Upper lobe of left lung (tissue), 6 donors: Measurements from ENCODE around the gene KCNG2. TPM values are rescaled to one million over a fixed set of nuclear protein-coding genes. Genes with fewer than 3 reads are reported as not detected.

Experiments used
- ATAC-seq, 2 donors: fragments of 200-7000 bp; cut with Tn5 transposase; one replicate each; pipeline ENCODE4 v1.9.1; 2022; ENCODE audit warnings: mild to moderate bottlenecking in 2 of 2, moderate library complexity in 2 of 2; ENCODE audit not compliant: low FRiP score in 2 of 2
- DNase-seq, 2 donors: peaks; one replicate each; pipeline ENCODE4 v3.0.0-alpha.2; 2019 to 2020
- H3K27ac ChIP-seq, 4 donors: fragments of 200-600 bp; sonication (generic); one replicate each; pipeline ENCODE4 v1.5.1; 2016 to 2019
- H3K27me3 ChIP-seq, 4 donors: fragments of 200-600 bp; sonication (generic); one replicate each; pipeline ENCODE4 v1.5.1; 2017 to 2019
- H3K36me3 ChIP-seq, 4 donors: fragments of 200-600 bp; sonication (generic); one replicate each; pipeline ENCODE4 v1.5.1; 2016 to 2019
- H3K4me1 ChIP-seq, 4 donors: fragments of 200-600 bp; sonication (generic); one replicate each; pipeline ENCODE4 v1.5.1; 2018 to 2019
- H3K4me3 ChIP-seq, 4 donors: fragments of 200-600 bp; sonication (generic); one replicate each; pipeline ENCODE4 v1.5.1; 2017 to 2019; ENCODE audit warnings: mild to moderate bottlenecking in 2 of 4, moderate library complexity in 1 of 4
- H3K9me3 ChIP-seq, 4 donors: fragments of 200-600 bp; sonication (generic); one replicate each; pipeline ENCODE4 v1.5.1; 2018 to 2019
- EP300 ChIP-seq, 4 donors: sonication (generic); formaldehyde crosslinking; IDR thresholded peaks; one replicate each; pipeline ENCODE4 v1.5.1; 2017; ENCODE audit warnings: antibody characterized with exemption in 4 of 4, control low read depth in 2 of 4
- POLR2A ChIP-seq, 4 donors: fragments of 450-650 bp; IDR thresholded peaks; one replicate each; pipeline ENCODE4 v1.5.1; 2016 to 2017; ENCODE audit warnings: antibody characterized with exemption in 4 of 4, mild to moderate bottlenecking in 2 of 4
- POLR2AphosphoS5 ChIP-seq, 2 donors: sonication (generic); formaldehyde crosslinking; IDR thresholded peaks; one replicate each; pipeline ENCODE4 v1.5.1; 2017; ENCODE audit warnings: antibody characterized with exemption in 2 of 2
- WGBS, 2 donors: methylation state at CpG; one replicate each; pipeline ENCODE4 v1.1.5; 2017 to 2018; 5-methylcytosine and 5-hydroxymethylcytosine counted together
- total RNA-seq, 6 donors: library from RNA; depleted of rRNA in 4 of 6; stranded (reverse); fragments of >200 nt in 4 of 6; gene quantifications; one replicate each; pipeline versions ENCODE4 v1.1.0 to v1.2.1, GENCODE V29; 2016 to 2021
- TF ChIP-seq, protein P1 (sequence below), 6 experiments: fragments of 450-650 bp in 4 of 6; fragments of 200-600 bp in 2 of 6; sonication (generic) in 2 of 6; IDR thresholded peaks; one replicate each; pipeline ENCODE4 v1.5.1; 2016 to 2019; ENCODE audit warnings: antibody characterized with exemption in 6 of 6
- donor health status: DM: no; HTN: no; CAD: no; lungs with moderate emphysema.
- donor health status: DM: no; HTN: yes; CAD: no; lungs with severe emphysema.

KCNG2 gene
- total RNA-seq, 6 donors from 2014 or later: 0.49 to 1.1 (median 0.73) TPM; not detected in 2

DNA sequence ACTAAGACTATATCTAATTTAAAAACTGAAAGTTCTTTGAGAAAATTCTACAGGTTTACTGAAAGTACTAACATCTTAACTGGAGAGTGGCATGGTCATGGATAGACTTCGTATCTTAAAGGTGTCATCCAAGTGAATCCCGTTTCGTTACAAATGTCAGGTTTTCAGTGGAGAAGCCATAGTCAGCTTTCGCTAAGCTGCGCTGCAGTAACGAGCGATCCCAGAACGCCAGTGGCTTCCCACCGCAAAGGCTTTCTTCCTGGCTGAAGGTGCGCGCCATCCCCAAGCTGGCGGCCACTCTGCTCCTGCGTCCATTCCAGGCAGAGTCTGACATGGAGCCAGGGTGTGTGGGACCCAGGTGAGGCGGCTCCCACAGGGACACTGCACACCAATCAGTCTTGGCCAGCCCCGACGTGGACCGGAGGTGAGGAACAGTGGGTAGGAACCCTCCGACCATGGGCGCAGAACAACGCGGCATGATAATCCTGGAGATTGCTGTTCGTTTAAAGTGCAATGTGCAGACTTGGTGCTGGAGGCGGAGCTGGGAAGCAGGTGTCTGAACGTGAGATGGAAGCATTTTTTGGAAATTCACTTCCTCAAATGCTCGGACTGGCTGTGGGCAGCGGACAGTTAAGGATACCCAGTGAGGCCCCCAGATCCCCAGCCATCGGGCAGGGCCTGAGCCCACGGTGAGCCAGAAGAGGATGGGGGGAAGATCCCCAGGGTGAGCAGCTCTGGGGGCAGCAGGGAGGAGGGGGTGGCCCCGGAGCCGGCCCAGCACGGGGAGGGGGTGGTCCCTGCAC lies 27.8 kb upstream of the KCNG2 start:
- Histone ChIP-seq H3K36me3 (no peaks in the 10 kb centered on the region), H3K9me3 (peaks cover 0 to 6% (median 0%) of the 10 kb centered on the region in 4 donors), H3K4me1 (no peaks in the 10 kb centered on the region), H3K4me3 (no peak overlapping the region), H3K27me3 (no peaks in the 10 kb centered on the region), H3K27ac (no peak overlapping the region)
- peak in 1 of 2 donors; percentile 9 for ATAC-seq
- 78 to 86% methylated on average over 23 to 30 of the region's 31 CpGs for WGBS, 2 donors
- TF ChIP-seq EP300 (IDR thresholded peaks at IDR 0.05): no peak
- TF ChIP-seq POLR2AphosphoS5 (IDR thresholded peaks at IDR 0.05): no peak
- TF ChIP-seq, protein P1, sequence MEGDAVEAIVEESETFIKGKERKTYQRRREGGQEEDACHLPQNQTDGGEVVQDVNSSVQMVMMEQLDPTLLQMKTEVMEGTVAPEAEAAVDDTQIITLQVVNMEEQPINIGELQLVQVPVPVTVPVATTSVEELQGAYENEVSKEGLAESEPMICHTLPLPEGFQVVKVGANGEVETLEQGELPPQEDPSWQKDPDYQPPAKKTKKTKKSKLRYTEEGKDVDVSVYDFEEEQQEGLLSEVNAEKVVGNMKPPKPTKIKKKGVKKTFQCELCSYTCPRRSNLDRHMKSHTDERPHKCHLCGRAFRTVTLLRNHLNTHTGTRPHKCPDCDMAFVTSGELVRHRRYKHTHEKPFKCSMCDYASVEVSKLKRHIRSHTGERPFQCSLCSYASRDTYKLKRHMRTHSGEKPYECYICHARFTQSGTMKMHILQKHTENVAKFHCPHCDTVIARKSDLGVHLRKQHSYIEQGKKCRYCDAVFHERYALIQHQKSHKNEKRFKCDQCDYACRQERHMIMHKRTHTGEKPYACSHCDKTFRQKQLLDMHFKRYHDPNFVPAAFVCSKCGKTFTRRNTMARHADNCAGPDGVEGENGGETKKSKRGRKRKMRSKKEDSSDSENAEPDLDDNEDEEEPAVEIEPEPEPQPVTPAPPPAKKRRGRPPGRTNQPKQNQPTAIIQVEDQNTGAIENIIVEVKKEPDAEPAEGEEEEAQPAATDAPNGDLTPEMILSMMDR (IDR thresholded peaks at IDR 0.05): no peak
- TF ChIP-seq POLR2A (IDR thresholded peaks at IDR 0.05): no peak
- peak in 1 of 2 donors; percentile 14 for DNase-seq

- ATAC-seq (peak in 1 of 2 donors; percentile 12), DNase-seq (peak in 1 of 2 donors; percentile 5)
- Histone ChIP-seq H3K36me3 (no peaks in the 10 kb centered on the region), H3K4me1 (no peaks in the 10 kb centered on the region), H3K4me3 (no peak overlapping the region), H3K27me3 (no peaks in the 10 kb centered on the region), H3K27ac (no peak overlapping the region), H3K9me3 (peaks cover 0 to 6% (median 0%) of the 10 kb centered on the region in 4 donors)
- WGBS, 2 donors: 53 to 66% methylated on average over 4 to 11 of the region's 11 CpGs
- TF ChIP-seq POLR2AphosphoS5 (IDR thresholded peaks at IDR 0.05): no peak
- TF ChIP-seq EP300 (IDR thresholded peaks at IDR 0.05): no peak
- no peak for TF ChIP-seq POLR2A (IDR thresholded peaks at IDR 0.05)
- TF ChIP-seq, protein P1 (IDR thresholded peaks at IDR 0.05): no peak
Measured at GRCh38 chr18:79770501-79770815, 27.3 kb upstream of the KCNG2 start.

DNA sequence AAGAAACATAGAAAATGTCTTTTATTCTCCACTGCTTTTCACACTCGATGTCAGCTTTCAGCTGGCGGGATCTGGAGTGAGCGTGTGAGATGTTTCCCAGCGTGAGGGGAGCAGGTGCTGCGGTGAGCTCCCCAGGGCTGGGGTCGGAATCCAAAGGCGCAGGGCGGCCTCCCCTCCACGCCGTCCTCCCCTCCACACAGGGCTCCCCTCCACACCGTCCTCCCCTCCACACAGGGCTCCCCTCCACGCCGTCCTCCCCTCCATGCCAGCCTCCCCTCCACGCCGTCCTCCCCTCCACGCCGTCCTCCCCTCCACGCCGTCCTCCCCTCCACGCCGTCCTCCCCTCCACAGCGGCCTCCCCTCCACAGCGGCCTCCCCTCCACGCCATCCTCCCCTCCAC lies 26.9 kb upstream of the KCNG2 start:
- WGBS, 2 donors: 83 to 88% methylated on average over 12 to 14 of the region's 24 CpGs

GRCh38 chr18:79771446-79772107 lies 26.2 kb upstream of the KCNG2 start:
- Histone ChIP-seq H3K4me3 (no peak overlapping the region), H3K27me3 (no peaks in the 10 kb centered on the region), H3K36me3 (no peaks in the 10 kb centered on the region), H3K27ac (no peak overlapping the region), H3K9me3 (peaks cover 0 to 6% (median 0%) of the 10 kb centered on the region in 4 donors), H3K4me1 (no peaks in the 10 kb centered on the region)
- WGBS, 2 donors: 70 to 77% methylated on average over 27 to 28 of the region's 35 CpGs
- TF ChIP-seq POLR2AphosphoS5 (IDR thresholded peaks at IDR 0.05) (no peak), POLR2A (IDR thresholded peaks at IDR 0.05) (no peak)
- TF ChIP-seq, protein P1 (IDR thresholded peaks at IDR 0.05): no peak
- ATAC-seq: no peak
- peak in 1 of 2 donors; percentile 7 for DNase-seq

More for the DNA sequence above, 26.9 kb upstream of the KCNG2 start:
- Histone ChIP-seq H3K4me1 (no peaks in the 10 kb centered on the region), H3K4me3 (no peak overlapping the region), H3K27ac (no peak overlapping the region), H3K27me3 (no peaks in the 10 kb centered on the region), H3K36me3 (no peaks in the 10 kb centered on the region), H3K9me3 (peaks cover 0 to 6% (median 0%) of the 10 kb centered on the region in 4 donors)
- no peak for ATAC-seq
- DNase-seq: peak in 1 of 2 donors; percentile 17
- TF ChIP-seq POLR2AphosphoS5 (IDR thresholded peaks at IDR 0.05): no peak
- TF ChIP-seq, protein P1 (IDR thresholded peaks at IDR 0.05): no peak
- TF ChIP-seq POLR2A (IDR thresholded peaks at IDR 0.05): no peak
- no peak for TF ChIP-seq EP300 (IDR thresholded peaks at IDR 0.05)
